ENCODE data around the gene MSGN1.
"Not testable (repeated sequence)": the region's sequence is repeated elsewhere in the genome, so short reads cannot be mapped to it uniquely, and the experiment has no call there.

Gene MSGN1

GRCh38 chr2:17805717-17806363 is 10.4 kb upstream of the MSGN1 start:
- no peak for DNase-seq

GRCh38 chr2:17813010-17813741 is 3.1 kb upstream of the MSGN1 start:
- DNase-seq: no peak

DNA sequence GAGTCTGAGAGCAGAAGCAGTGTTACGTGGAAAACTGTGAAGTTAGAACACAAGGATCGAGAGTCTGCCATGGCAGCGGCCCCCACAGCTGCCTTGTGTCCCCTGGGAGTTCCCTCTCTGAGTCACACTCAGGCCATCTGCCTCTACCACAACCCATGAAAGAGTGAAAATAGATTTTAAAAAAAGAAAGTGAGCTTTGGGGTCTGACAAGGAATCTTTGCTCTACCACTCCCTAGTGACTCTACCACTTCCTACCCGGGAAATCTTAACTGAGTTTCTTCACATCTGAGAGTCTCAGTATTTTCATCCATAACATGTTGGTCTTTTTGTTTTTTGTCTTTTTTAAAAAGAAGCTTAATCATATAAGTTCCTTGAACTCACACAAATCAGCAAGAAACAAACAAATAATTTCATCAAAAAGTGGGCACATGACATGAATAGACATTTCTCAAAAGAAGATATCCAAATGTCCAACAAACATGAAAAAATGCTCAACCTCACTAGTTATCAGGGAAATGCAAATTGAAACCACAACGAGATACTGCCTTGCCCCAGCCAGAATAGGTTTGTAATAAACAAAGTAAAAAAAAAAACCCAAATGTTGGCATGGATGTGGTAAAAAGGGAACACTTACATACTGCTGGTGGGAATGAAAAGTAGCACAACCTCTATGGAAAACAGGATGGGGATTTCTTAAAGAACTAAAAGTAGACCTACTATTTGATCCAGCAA is 2.4 kb upstream of the MSGN1 start:
- no peak for DNase-seq

GRCh38 chr2:17814601-17815000 is 1.7 kb upstream of the MSGN1 start:
- DNase-seq: no peak

- DNase-seq: no peak
Observed at GRCh38 chr2:17815468-17816184, 634 bp upstream of the MSGN1 start.

- no peak for DNase-seq
Observed at GRCh38 chr2:17818235-17818815, 2.1 kb downstream of the MSGN1 start.

DNA sequence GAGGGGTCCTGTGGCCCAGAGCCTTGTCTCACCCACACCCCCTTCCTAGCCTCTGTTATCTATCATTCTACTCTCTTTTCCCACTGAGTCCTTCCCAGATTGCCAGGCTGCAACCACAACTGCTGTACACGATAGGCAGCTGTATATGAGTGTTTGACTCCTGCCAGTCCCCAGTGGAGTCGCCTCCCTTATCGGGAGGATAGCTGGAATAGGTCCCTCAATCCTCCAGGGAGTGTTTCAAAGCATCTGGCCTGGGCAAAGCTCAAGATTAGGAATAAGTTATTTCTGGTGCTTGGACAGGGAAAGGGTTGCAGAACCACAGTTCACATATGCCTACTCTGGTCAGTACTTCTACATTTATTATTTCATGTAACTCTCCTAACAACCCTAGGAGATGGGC is 4.8 kb downstream of the MSGN1 start:
- DNase-seq: no peak

DNA sequence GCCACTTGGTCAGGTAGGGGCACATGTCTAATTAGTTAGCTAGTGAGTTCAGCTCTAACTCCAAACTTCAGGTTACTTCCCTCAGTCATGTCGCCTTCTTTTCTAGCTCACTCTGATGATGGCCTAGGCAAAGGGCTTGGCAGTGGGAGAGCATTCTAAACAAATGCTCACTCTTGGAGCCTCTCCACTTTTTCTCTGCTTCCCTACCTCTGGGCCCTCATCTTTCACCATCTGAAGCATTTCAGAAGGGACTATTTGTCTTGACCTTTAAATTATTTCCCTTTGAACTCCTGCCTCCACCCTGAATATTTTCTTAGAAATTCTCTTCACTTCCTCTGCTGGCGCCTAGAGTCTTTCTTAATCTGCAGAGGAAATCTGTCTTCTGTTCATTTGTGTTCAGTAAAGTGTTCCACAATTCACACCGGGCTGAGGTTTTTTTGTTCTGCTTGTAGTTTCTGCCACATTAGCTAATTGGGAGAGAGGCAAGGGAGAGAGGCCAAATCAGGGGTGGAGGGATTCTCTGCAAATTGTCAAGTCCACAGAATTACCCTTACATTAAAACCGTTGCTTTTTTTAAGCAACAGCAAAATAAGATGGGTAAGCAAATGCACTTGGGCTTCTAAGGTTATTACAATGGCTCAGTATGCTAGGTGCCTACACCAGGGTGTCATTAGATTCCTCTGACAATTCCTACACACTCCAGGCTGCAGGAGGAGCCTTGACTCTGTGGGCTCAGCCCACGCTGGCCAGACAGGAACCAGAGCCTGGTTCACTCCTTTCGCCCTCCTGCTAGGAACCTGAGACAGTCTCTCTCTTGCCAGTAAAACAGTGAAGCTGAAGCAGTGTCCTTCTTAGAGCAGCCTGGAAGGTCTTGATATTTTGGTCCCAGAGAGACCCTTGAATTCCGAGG is 5.5 kb downstream of the MSGN1 start:
- DNase-seq: no peak

DNA sequence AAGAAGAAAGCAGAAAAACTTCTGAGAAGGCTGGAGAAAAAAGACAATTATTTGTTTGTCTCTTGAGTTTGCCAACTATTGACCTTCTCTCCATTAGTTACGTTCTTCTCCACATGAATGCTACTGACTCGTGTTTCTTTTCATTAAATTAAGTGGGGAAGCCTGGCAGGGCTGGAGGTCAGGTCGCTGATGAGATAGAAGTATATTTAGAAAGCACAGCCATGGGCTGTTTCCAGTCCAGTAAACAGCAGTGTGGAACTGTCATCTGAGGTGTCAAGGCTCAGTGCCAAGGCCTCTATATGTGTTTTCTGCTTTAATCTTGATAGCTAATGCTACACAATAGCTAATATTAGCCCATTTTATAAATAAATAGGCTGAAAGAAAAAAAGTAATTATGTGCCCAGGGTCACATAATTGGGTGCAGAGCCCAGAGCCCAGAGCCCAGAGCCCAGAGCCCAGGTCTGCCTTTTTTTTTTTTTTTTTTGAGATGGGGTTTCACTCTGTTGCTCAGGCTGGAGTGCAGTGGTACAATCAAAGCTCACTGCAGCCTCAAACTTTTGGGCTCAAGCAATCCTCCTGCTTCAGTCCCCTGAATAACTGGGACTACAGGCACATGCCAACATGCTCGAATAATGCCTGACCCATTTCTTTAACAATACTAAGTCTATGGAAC is 6.3 kb downstream of the MSGN1 start:
- no peak for DNase-seq

- not testable (repeated sequence) for DNase-seq
Observed at GRCh38 chr2:17823646-17824045, 7.4 kb downstream of the MSGN1 start.

DNA sequence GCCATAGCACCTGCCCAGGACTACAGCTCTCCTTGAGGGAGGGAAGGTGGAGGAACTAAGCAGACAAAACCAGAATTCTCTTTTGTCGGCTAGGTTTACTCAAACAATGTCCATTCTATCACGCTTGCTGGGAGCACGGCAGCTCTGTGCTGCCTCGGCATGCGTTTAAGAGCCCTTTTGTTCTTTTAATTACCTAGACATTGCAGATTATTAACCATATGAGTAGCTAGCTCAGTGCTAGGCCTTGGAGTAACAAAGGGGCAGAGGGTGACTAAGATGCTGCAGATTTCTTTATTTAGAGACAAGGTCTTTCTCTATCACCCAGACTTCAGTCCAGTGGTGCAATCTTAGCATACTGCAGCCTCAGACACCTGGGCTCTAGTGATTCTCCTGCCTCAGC is 11.1 kb downstream of the MSGN1 start:
- no peak for DNase-seq

- no peak for DNase-seq
Observed at GRCh38 chr2:17827785-17828184, 11.5 kb downstream of the MSGN1 start.

DNA sequence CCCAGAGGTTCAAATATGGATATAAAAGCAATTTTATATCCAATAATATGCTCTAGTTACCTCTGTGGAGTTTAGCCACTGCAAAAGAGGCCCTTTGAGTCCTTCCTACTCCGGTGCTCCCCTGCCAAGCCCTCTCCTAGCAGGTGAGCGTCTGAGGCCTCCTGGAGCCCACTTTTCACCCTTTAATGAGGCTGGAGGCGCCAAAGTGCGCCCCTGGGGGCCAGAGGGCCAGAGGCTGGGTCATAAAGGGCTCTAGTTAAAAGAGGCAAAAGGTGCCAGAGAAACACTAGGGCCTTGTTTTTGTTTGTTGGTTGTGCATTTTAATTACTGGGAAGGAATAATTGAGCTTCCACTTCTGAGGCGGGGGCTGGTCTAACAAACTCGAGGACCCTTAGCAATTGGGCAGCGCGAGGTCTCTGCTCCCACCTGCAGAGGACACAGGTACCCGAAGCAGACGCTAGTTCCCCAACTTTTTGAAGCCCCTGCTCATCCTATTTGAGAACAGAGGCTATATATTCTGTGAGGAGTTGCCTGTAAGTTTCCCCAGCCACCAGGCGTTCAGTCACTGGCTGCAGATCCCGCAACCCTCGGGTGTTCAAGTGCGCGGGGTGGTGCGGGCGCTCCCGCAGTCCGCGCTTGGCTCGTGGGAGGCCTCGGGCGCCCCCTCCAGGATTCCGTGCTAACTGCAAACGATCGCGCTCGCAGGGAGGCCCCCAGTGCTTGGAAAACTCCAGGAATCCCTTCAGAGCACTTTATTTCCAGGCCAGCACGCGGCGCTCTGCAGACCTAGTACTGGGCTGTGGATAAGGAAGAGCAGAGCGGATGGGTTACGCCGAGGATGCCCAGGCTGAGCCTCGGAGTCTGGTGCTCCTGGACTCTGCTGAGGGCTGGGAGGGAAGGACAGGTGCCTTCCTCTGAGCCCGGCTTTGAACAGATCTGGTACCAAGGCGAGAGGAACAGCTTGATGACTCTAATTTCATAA is 14.1 kb downstream of the MSGN1 start:
- DNase-seq: no peak

DNA sequence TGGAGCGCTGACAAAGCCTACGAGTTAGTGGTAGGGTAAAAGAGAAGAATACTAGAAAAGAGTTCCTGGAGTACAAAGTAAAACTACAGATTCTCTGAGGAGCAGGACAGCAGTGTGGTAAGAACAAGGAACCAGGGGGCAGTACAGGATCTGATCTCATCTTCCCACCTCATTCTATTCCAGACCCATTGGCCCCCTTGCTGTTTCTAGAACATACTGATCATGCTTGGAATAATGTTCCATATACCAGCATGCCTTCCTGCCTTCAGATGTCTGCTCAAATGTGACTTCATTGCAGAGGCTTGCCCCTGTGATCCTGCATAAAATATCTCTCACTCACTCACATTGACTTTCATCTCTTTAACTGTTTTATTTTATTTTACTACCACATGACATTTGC is 19.3 kb downstream of the MSGN1 start:
- DNase-seq: no peak

DNA sequence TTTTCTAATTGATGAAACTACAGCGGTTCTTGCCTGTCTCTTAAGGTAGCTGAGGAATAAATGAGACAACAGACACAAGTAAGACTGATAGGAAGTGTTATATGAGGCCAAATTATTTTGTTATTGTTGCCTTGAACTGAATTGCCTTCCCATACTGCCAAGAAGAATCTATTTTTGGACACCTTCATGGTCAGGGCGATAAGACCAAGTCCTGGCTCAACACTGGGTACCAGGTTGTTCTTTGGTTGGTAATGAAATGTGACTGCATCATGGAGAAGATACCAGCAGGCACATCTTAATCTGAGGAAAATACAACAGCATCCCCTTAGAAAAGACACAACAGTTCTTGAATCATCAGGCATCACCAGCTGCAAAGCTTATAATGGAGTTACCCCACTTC is 23.7 kb downstream of the MSGN1 start:
- no peak for DNase-seq

DNA sequence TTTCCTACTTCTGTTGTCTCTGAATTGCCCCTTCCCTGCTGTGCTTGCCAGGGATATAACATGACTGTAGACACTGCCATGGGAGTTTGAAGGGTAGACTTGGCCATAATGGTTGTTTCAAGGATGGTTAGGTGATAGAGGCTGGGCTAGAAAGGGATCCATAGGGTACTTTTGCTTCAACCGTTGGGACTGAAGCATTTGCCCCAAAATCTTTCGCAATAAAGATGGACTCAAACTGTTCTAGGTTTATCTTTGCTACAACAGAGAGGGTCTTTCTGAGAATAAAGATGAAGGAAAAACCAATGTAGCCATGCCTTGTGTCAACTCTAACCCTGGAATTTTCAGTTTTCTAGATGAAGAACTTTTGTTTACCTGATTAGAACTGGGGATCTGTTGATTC is 27.2 kb downstream of the MSGN1 start:
- no peak for DNase-seq

DNA sequence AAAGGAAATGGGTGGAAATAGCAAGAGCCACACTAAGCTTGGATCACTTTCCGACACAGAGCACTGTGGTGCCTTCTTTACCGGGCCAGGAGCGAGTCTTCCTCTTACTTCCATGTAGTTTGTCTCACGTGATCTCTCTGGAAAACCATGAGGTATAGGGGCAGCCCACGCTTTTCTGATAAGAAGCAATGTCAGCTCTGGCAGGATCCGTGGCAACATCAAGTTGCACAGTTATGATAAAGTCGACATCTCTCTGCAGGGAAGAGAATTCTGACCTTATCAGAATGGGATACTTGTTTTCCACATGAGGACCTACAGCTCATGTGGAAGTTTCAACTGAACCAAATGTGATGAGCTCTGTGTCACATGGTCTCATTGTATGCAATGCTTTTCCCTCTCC is 29.5 kb downstream of the MSGN1 start:
- DNase-seq: no peak

GRCh38 chr2:17846676-17847075 is 30.4 kb downstream of the MSGN1 start:
- DNase-seq: no peak

DNA sequence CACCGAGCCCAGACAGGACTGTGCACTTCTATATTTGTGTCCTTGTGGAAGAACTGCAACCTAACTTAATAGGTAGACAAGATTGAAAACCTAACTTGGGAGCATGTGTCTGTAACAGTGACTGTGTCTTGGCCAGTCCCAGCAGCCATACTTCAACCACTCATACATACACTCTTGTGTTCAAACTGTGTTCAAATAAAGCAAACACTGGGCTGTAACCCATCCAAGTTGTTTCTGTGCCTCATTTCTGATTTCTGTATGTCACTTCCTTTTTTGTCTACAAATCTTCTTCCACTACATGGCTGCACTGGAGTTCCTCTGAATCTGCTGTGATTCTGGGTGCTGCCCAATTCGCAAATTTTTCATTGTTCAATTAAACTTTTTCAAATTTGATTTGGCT is 31.0 kb downstream of the MSGN1 start:
- no peak for DNase-seq

GRCh38 chr2:17849275-17849674 is 33.0 kb downstream of the MSGN1 start:
- no peak for DNase-seq

Measured in AML-193 (cell line).